OCI-LY7 (cell line): ENCODE results near the gene TUBGCP2.

Experiments
- CTCF ChIP-seq: fragments of 200-600 bp; sonication (generic); conservative IDR thresholded peaks from 2 replicates; pipeline ENCODE4 v1.5.1; 2014; ENCODE audit warnings: mild to moderate bottlenecking, antibody characterized with exemption, low read length, moderate library complexity, mixed read lengths
- EZH2phosphoT487 ChIP-seq: fragments of 200-600 bp; sonication (generic); IDR thresholded peaks from 2 replicates; pipeline ENCODE4 v1.6.1; 2018; ENCODE audit warnings: low read depth, borderline replicate concordance, mild to moderate bottlenecking, mixed run types, antibody characterized with exemption, low read length, moderate library complexity, mixed read lengths

GRCh38 chr10:133282846-133283390 is 25.8 kb downstream of the TUBGCP2 start:
- TF ChIP-seq CTCF = no peak
- TF ChIP-seq EZH2phosphoT487 = no peak
